Activated naive CD4-positive, alpha-beta T cell treated with anti-CD3 and anti-CD28 coated beads, Interleukin-2, amount 10 ng/mL, durations not matched to agents 7 days and 5 days (primary cell): ENCODE measurements around the gene RANBP17.
"Not testable (repeated sequence)": the region's sequence is repeated elsewhere in the genome, so short reads cannot be mapped to it uniquely, and the experiment has no call there.

Source experiments
- CTCF ChIA-PET: fragments of 350-600 bp; sonication (Branson Sonifier 250); formaldehyde crosslinking; loops from one replicate; lab custom pipeline; 2021; ENCODE audit warnings: antibody characterized with exemption; lab: Charles Lee
- DNase-seq: peaks from one replicate; pipeline ENCODE4 v3.0.0-alpha.2; 2020
- H3K27ac Mint-ChIP-seq: one replicate; pipeline ENCODE4 v1.8.0; 2021; ENCODE audit warnings: mild to moderate bottlenecking, moderate library complexity, mixed read lengths
- H3K27me3 Mint-ChIP-seq: one replicate; pipeline ENCODE4 v1.8.0; 2021; ENCODE audit warnings: mild to moderate bottlenecking, mixed read lengths
- H3K36me3 Mint-ChIP-seq: one replicate; pipeline ENCODE4 v1.8.0; 2021; ENCODE audit warnings: mixed read lengths
- H3K4me1 Mint-ChIP-seq: one replicate; pipeline ENCODE4 v1.8.0; 2021; ENCODE audit warnings: mixed read lengths
- H3K4me3 Mint-ChIP-seq: one replicate; pipeline ENCODE4 v1.8.0; 2021; ENCODE audit warnings: mild to moderate bottlenecking, moderate library complexity, mixed read lengths
- H3K9me3 Mint-ChIP-seq: one replicate; pipeline ENCODE4 v1.8.0; 2021; ENCODE audit warnings: mixed read lengths

Gene RANBP17

GRCh38 chr5:170861917-170862766 lies at the start of gene RANBP17:
RANBP17 (plus strand) TSS chr5:170862018.
- H3K4me1 Mint-ChIP-seq, result peaks cover 6% of the 10 kb centered on the region
- peaks cover 10% of the 10 kb centered on the region for H3K36me3 Mint-ChIP-seq
- peaks cover 18% of the 10 kb centered on the region for H3K9me3 Mint-ChIP-seq
- H3K4me3 Mint-ChIP-seq, result no peak within 1 kb of the TSS
- no peak within 1 kb of the TSS for H3K27ac Mint-ChIP-seq
- H3K27me3 Mint-ChIP-seq, result peaks cover 24% of the 10 kb centered on the region
- no peak for DNase-seq
- CTCF ChIA-PET, result no interaction called here

DNA sequence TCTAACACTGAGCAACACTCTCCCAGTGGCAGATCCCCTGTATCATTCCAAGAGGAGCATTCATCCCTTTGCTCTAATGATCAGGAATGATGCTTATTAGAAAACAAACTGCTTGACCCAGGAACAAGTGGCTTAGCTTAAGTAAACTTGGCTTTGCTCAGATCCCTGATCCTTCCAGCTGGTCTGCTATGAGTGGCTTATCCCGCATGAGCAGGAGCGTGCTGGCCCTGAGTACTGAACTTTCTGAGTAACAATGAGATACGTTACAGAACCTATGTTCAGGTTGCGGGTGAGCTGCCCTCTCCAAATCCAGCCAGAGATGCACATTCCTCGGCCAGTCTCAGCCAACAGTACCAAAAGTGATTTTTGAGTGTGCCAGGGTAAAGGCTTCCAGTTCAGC lies 48.6 kb upstream of the RANBP17 start:
- Mint-ChIP-seq H3K9me3 (no peaks in the 10 kb centered on the region), H3K4me1 (no peaks in the 10 kb centered on the region), H3K4me3 (no peak overlapping the region), H3K27me3 (peaks cover 5% of the 10 kb centered on the region), H3K27ac (no peak overlapping the region), H3K36me3 (no peaks in the 10 kb centered on the region)
- CTCF ChIA-PET, result interaction anchor here (1.0 kb wide), 1 partner anchor 48 kb away, joined by 3 read pairs; no protein-coding TSS in a partner anchor
- no peak for DNase-seq

DNA sequence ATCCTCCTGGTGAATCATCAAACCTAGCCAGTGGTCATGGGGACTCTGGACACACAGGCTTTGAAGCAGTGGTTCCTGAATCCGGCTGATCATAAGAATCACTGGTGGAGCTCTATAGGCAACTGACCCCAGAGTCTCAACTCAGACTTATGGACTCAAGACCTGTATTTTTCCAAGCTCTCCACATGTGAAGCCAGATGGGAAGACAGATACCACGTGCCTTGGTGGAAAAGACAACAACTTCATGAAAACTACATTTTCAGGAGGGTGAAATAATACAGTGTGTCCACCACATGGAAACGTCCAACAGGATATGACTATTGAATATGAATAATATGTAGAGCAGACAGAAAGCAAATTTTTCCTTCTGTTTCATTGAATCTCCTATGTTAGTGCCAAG lies 44.6 kb upstream of the RANBP17 start:
- Mint-ChIP-seq H3K36me3 (no peaks in the 10 kb centered on the region), H3K4me3 (no peak overlapping the region), H3K27me3 (no peaks in the 10 kb centered on the region), H3K9me3 (no peaks in the 10 kb centered on the region), H3K4me1 (no peaks in the 10 kb centered on the region), H3K27ac (no peak overlapping the region)
- DNase-seq, result no peak
- CTCF ChIA-PET, result no interaction called here

DNA sequence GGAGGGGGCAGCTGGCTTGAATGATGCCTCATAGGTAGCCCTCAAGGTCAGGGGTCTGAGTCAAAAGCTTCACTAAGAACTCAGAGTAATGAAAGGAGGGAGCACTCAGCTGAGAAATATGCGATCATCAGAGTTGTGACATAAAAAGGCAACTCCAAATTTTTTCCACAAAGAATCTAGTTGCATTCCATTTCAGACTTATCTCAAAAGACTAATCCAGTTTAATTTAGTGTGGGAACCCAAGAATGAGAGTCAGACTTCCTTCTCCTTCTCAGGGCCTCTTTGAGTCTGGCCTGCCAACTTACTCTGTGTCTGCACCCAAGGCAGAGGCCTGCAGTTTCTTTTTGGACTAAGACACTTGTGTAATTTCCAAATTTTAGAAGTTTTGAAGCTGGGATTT lies 43.6 kb upstream of the RANBP17 start:
- H3K4me1 Mint-ChIP-seq, result no peaks in the 10 kb centered on the region
- CTCF ChIA-PET, result no interaction called here
- H3K4me3 Mint-ChIP-seq, result no peak overlapping the region
- H3K36me3 Mint-ChIP-seq, result no peaks in the 10 kb centered on the region
- no peaks in the 10 kb centered on the region for H3K27me3 Mint-ChIP-seq
- H3K9me3 Mint-ChIP-seq, result no peaks in the 10 kb centered on the region
- no peak overlapping the region for H3K27ac Mint-ChIP-seq
- DNase-seq, result no peak

DNA sequence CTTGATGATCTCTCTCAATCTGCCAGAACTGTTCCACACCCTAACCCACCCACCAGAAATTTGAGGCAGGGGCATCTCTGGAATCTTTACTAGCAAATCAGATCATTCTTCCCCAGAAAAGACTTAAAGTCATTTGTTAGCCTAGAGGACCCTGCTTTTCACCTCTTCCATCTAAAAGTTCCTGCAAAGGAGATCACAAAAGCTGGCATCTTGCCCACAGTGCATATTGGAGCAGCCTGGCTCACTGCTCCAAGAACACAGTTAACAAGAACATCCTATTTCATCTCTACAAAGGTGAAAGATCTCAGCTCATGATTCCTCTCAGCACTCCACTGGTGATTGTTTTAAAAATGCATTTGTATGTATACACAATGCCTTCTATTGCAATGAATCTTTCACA lies 42.0 kb upstream of the RANBP17 start:
- Mint-ChIP-seq H3K4me3 (no peak overlapping the region), H3K27ac (no peak overlapping the region), H3K27me3 (no peaks in the 10 kb centered on the region), H3K9me3 (no peaks in the 10 kb centered on the region), H3K4me1 (no peaks in the 10 kb centered on the region), H3K36me3 (no peaks in the 10 kb centered on the region)
- CTCF ChIA-PET, result no interaction called here
- DNase-seq, result no peak

DNA sequence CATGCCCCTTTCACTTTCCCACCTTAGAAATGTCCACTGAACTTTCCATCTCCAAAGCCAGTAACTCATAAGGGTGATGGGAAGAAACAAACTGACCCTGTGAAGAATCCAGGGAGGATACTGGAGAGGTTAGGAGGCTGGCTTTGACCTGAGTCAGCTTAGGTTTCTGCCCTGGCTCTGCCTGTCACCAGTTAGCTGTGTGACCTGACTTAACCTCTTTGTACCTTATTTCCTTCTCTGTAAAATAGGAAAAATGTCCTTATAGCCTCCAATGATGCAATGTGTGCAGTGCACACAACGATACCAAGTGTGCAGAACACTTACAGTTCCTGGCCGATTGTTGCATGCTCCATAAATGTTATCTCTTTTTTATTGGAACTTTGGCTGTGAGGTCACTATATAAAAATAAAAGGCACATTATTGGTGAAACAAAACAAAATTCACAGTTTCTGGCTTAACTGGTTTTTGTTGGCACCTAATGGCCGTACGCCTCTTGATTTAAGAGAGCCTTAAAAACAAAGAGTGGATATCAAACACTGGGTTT lies 40.5 kb upstream of the RANBP17 start:
- H3K36me3 Mint-ChIP-seq, result no peaks in the 10 kb centered on the region
- DNase-seq, result no peak
- H3K27me3 Mint-ChIP-seq, result peaks cover 3% of the 10 kb centered on the region
- H3K4me3 Mint-ChIP-seq, result no peak overlapping the region
- H3K27ac Mint-ChIP-seq, result no peak overlapping the region
- no peaks in the 10 kb centered on the region for H3K9me3 Mint-ChIP-seq
- CTCF ChIA-PET, result no interaction called here
- no peaks in the 10 kb centered on the region for H3K4me1 Mint-ChIP-seq

- Mint-ChIP-seq H3K4me1 (no peaks in the 10 kb centered on the region), H3K36me3 (no peaks in the 10 kb centered on the region), H3K9me3 (no peaks in the 10 kb centered on the region), H3K27me3 (peaks cover 3% of the 10 kb centered on the region), H3K27ac (no peak overlapping the region), H3K4me3 (no peak overlapping the region)
- CTCF ChIA-PET, result no interaction called here
- no peak for DNase-seq
Measured at GRCh38 chr5:170826117-170826516, 35.7 kb upstream of the RANBP17 start.

GRCh38 chr5:170832241-170832640 lies 29.6 kb upstream of the RANBP17 start:
- Mint-ChIP-seq H3K4me3 (no peak overlapping the region), H3K9me3 (peaks cover 4% of the 10 kb centered on the region), H3K36me3 (no peaks in the 10 kb centered on the region), H3K27me3 (no peaks in the 10 kb centered on the region), H3K4me1 (no peaks in the 10 kb centered on the region), H3K27ac (no peak overlapping the region)
- CTCF ChIA-PET, result no interaction called here
- DNase-seq, result no peak

GRCh38 chr5:170833981-170834380 lies 27.8 kb upstream of the RANBP17 start:
- H3K9me3 Mint-ChIP-seq, H3K27ac Mint-ChIP-seq, H3K4me3 Mint-ChIP-seq, H3K27me3 Mint-ChIP-seq, DNase-seq, H3K4me1 Mint-ChIP-seq, CTCF ChIA-PET, H3K36me3 Mint-ChIP-seq: not testable (repeated sequence)

DNA sequence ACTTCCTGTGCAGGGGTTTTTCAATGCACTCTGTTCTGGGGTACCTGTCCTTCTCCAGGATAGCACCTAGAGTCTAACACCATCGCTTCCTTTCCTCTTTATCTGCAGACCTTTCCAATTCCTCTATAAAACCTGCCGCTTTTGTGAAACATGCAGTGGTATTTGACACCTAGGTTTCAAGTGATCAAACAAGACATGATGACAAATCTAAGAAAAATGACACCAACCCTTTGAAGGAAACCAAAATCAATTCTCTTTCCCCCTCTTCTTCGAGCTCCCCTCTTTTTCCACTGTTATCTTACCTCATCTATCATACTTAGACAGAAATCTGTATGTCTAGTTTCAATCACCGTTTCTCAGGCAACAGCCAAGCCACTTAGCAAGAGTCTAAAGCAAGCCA lies 25.6 kb upstream of the RANBP17 start:
- Mint-ChIP-seq H3K4me1 (no peaks in the 10 kb centered on the region), H3K27me3 (no peaks in the 10 kb centered on the region), H3K36me3 (no peaks in the 10 kb centered on the region)

DNA sequence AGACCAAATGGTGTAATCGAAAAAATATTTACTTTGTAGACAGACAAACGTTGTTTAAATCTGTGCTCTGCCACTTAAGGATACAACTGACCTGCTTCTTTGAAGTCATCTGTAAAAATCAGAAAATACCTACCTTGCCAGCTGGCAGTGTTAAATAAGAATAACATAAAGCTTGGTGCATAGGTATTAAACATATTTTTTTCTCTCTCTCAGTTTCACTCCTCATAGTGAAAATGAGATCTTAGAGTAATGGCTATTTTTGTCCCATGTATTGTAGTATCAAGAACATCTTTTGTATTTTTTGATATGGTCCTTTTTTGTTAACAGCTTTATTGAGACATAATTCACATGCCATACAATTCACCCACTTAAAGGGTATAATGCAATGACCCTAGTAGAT lies 17.9 kb upstream of the RANBP17 start:
- Mint-ChIP-seq H3K4me3 (no peak overlapping the region), H3K36me3 (no peaks in the 10 kb centered on the region), H3K9me3 (no peaks in the 10 kb centered on the region), H3K27ac (no peak overlapping the region), H3K27me3 (no peaks in the 10 kb centered on the region), H3K4me1 (no peaks in the 10 kb centered on the region)
- no peak for DNase-seq
- CTCF ChIA-PET, result no interaction called here

More for the DNA sequence above, 25.6 kb upstream of the RANBP17 start:
- Mint-ChIP-seq H3K9me3 (peaks cover 4% of the 10 kb centered on the region), H3K4me3 (no peak overlapping the region), H3K27ac (no peak overlapping the region)
- no peak for DNase-seq
- CTCF ChIA-PET, result no interaction called here

- H3K4me3 Mint-ChIP-seq, result no peak overlapping the region
- no peaks in the 10 kb centered on the region for H3K9me3 Mint-ChIP-seq
- H3K4me1 Mint-ChIP-seq, result no peaks in the 10 kb centered on the region
- DNase-seq, result no peak
- H3K27me3 Mint-ChIP-seq, result no peaks in the 10 kb centered on the region
- CTCF ChIA-PET, result no interaction called here
- H3K36me3 Mint-ChIP-seq, result no peaks in the 10 kb centered on the region
- H3K27ac Mint-ChIP-seq, result no peak overlapping the region
Measured at GRCh38 chr5:170844651-170845050, 17.2 kb upstream of the RANBP17 start.

GRCh38 chr5:170846416-170846815 lies 15.4 kb upstream of the RANBP17 start:
- Mint-ChIP-seq H3K27ac (no peak overlapping the region), H3K4me1 (no peaks in the 10 kb centered on the region), H3K27me3 (no peaks in the 10 kb centered on the region), H3K9me3 (no peaks in the 10 kb centered on the region), H3K4me3 (no peak overlapping the region), H3K36me3 (no peaks in the 10 kb centered on the region)
- DNase-seq, result no peak
- CTCF ChIA-PET, result no interaction called here

DNA sequence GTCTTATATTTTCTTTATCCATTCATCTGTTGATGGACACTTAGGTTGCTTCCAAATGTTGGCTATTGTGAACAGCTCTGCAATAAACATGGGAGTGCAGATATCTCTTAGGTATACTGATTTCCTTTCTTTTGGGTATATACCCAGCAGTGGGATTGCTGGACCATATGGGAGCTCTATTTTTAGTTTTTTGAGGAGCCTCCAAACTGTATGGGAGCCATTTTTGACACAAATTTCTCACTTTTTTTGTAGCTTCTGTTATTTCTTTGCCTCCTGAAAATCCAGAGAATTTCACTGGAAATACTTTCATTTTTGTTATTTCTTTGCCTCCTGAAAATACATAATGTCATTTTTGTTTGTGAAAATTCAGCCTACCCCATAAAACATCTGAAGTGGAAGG lies 15.0 kb upstream of the RANBP17 start:
- H3K27ac Mint-ChIP-seq, result no peak overlapping the region
- DNase-seq, result no peak
- H3K4me1 Mint-ChIP-seq, result no peaks in the 10 kb centered on the region
- no peaks in the 10 kb centered on the region for H3K27me3 Mint-ChIP-seq
- no peak overlapping the region for H3K4me3 Mint-ChIP-seq
- H3K36me3 Mint-ChIP-seq, result no peaks in the 10 kb centered on the region
- no peaks in the 10 kb centered on the region for H3K9me3 Mint-ChIP-seq
- CTCF ChIA-PET, result no interaction called here

DNA sequence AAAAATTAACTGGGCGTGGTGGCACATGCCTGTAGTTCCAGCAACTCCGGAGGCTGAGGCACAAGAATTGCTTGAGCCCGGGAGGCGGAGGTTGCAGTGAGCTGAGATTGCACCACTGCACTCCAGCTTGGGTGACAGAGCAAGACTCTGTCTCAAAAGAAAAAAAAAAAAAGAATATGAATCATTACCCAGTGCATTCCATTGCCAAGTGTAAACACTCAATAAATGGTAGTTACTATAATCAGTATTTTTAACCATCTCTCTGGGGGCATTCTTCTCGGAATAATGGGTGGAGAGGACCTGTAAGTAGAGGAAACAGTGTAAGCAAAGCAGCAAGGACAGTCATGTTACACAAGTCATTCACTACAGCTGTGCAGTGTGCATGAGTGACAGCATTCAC lies 13.8 kb upstream of the RANBP17 start:
- Mint-ChIP-seq H3K27me3 (no peaks in the 10 kb centered on the region), H3K4me3 (no peak overlapping the region), H3K36me3 (no peaks in the 10 kb centered on the region), H3K27ac (no peak overlapping the region), H3K4me1 (no peaks in the 10 kb centered on the region), H3K9me3 (no peaks in the 10 kb centered on the region)
- CTCF ChIA-PET, result no interaction called here
- no peak for DNase-seq
